Measurements from ENCODE around the gene KCNQ1. TPM values are rescaled to one million over a fixed set of nuclear protein-coding genes. Genes with fewer than 3 reads are reported as not detected.

Gene KCNQ1
- total and polyA plus RNA-seq, 2 donors (not counting 3 experiments of a cell fraction or from before 2014, with no cell fraction given): 0.07 to 0.09 TPM

DNA sequence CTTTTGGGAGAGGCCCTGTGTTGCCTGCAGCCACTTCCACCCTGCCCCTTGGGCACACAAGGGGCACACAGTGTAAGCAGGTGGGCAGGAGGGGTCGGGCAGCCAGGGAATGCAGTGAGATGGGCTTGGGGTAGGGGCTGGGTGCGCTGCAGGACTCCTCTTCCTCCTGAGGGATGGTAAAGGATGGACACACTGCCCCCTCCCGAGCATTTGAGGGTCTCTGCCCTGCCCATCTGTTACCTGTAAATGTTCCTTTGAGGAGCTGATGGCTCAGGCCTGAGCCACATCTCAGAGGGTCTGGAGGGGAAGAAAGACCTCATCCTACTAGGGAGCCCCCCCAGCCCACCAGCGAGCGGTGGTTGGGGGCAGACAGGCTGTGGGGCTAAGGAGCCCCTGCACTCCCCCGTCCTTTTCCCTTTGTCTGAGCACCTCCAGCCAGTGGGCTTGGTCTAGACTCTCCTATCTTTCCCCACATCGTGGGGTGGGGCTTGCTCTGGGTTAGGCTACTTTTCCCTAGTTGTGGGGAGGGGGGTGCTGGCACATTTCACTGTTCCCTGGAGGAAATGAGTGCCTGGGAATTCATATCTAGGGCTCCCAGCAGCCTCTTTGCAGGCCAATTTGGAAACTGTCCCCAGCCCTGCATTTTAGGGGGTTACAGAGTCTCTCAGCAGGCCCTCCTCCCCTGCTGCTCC lies 46.0 kb upstream of the KCNQ1 start:
- no peaks in the 10 kb centered on the region for H3K9me1 ChIP-seq (replicated peaks; ENCODE audit: control insufficient read depth, extremely low read depth, insufficient read depth, low read length)
- no peaks in the 10 kb centered on the region for H4K20me1 ChIP-seq (replicated peaks; ENCODE audit: control insufficient read depth, extremely low read depth, insufficient read depth, low read length)
- BruUV-seq (replicated peaks): no TSS peak
- DNase-seq (ENCODE audit: low read depth, low spot score): no peak
- intact Hi-C loops (cut with micrococcal nuclease) (no loop called here), dilution Hi-C loops (cut with MboI; ENCODE audit: extremely low pct_ligation_motif_present, low sequenced_read_pairs) (no loop called here)
- ChIA-PET CTCF (interaction anchor here (2.8 to 5.0 kb wide), 4 partner anchors 16 to 93 kb away, joined by 18 to 42 read pairs (median 24); partner anchors contain the start of gene CD81), POLR2A (interaction anchor here (2.1 kb wide), 1 partner anchor 21 kb away, joined by 12 read pairs; no protein-coding TSS in a partner anchor)
- H3K36me3 ChIP-seq (ENCODE audit: control insufficient read depth in 2 of 2, extremely low read depth in 1 of 2, insufficient read depth in 2 of 2, low read length in 2 of 2): peaks cover 7 to 42% of the 10 kb centered on the region in 2 experiments
- H3K9me3 ChIP-seq (replicated peaks; ENCODE audit: control insufficient read depth, insufficient read depth, low read length): no peaks in the 10 kb centered on the region
- no peaks in the 10 kb centered on the region for H3K27me3 ChIP-seq (ENCODE audit: control insufficient read depth in 2 of 2, insufficient read depth in 2 of 2, low read length in 2 of 2)
- H2AFZ ChIP-seq (ENCODE audit: low read depth, low read length): no peak overlapping the region
- peaks cover 18% of the 10 kb centered on the region for H3K4me1 ChIP-seq (ENCODE audit: control insufficient read depth, extremely low read depth, insufficient read depth, low read length)
- peak overlapping the region; percentile 79 for H3K4me2 ChIP-seq (ENCODE audit: insufficient read depth, low read length)
- peak overlapping the region; percentile 99 for H3K27ac ChIP-seq (ENCODE audit: insufficient read depth, low read depth, low read length)
- no peak overlapping the region for H3K4me3 ChIP-seq (replicated peaks in 1 of 3; ENCODE audit: insufficient read depth in 1 of 3, low read depth in 1 of 3, low read length in 3 of 3)
- TF ChIP-seq JUN (IDR thresholded peaks at IDR 0.05; ENCODE audit: borderline replicate concordance, insufficient read depth, insufficient read length, low read depth): no peak
- TF ChIP-seq, protein P1, sequence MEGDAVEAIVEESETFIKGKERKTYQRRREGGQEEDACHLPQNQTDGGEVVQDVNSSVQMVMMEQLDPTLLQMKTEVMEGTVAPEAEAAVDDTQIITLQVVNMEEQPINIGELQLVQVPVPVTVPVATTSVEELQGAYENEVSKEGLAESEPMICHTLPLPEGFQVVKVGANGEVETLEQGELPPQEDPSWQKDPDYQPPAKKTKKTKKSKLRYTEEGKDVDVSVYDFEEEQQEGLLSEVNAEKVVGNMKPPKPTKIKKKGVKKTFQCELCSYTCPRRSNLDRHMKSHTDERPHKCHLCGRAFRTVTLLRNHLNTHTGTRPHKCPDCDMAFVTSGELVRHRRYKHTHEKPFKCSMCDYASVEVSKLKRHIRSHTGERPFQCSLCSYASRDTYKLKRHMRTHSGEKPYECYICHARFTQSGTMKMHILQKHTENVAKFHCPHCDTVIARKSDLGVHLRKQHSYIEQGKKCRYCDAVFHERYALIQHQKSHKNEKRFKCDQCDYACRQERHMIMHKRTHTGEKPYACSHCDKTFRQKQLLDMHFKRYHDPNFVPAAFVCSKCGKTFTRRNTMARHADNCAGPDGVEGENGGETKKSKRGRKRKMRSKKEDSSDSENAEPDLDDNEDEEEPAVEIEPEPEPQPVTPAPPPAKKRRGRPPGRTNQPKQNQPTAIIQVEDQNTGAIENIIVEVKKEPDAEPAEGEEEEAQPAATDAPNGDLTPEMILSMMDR (IDR thresholded peaks at IDR 0.05; ENCODE audit: extremely low read depth in 1 of 2, insufficient read depth in 1 of 2, low read depth in 1 of 2, low read length in 2 of 2): no peak
- TF ChIP-seq, protein P2, sequence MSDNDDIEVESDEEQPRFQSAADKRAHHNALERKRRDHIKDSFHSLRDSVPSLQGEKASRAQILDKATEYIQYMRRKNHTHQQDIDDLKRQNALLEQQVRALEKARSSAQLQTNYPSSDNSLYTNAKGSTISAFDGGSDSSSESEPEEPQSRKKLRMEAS (IDR thresholded peaks at IDR 0.05; ENCODE audit: insufficient read depth, insufficient read length): no peak
- TF ChIP-seq GATA2 (IDR thresholded peaks at IDR 0.05; ENCODE audit: insufficient read depth, insufficient read length, low read depth, low read length): no peak
- TF ChIP-seq POLR2A (IDR thresholded peaks at IDR 0.05; ENCODE audit: low read depth, low read length): no peak
- TF ChIP-seq MYC (IDR thresholded peaks at IDR 0.05; ENCODE audit: low read depth, low read length): no peak
- no peak for TF ChIP-seq EZH2 (IDR thresholded peaks at IDR 0.05; ENCODE audit: borderline replicate concordance, low read depth, low read length, severe bottlenecking)
- no peak for TF ChIP-seq POLR2AphosphoS5 (IDR thresholded peaks at IDR 0.05; ENCODE audit: insufficient read depth, low read depth, low read length)
- no peak for TF ChIP-seq FOS (IDR thresholded peaks at IDR 0.05; ENCODE audit: borderline replicate concordance, insufficient read depth, low read length)
- peak overlapping the region; percentile 95 for H3K9ac ChIP-seq (replicated peaks; ENCODE audit: extremely low read depth, insufficient read depth, low read length)
- peaks cover 21% of the 10 kb centered on the region for H3K79me2 ChIP-seq (ENCODE audit: control insufficient read depth, insufficient read depth, low read length)
- no peak for FAIRE-seq
